Choroid plexus epithelial cell (primary cell): ENCODE measurements around the gene SH3BP2.
A peak's percentile ranks its signal among the peaks of the same experiment; 100 is the strongest.

Source experiments
- DNase-seq: peaks from one replicate; pipeline ENCODE4 v3.0.0-alpha.2; 2010; ENCODE audit warnings: low read depth
- H3K4me3 ChIP-seq: 2 replicates; pipeline ENCODE4 v1.5.1; 2011; ENCODE audit warnings: low read depth, mild to moderate bottlenecking, control low read depth, low read length, moderate library complexity
- CTCF ChIP-seq: conservative IDR thresholded peaks from 2 replicates; pipeline ENCODE4 v1.5.1; 2011; ENCODE audit warnings: low read depth, mild to moderate bottlenecking, control low read depth, inconsistent platforms, low read length, moderate library complexity

Gene SH3BP2

GRCh38 chr4:2812612-2813354 is 19.9 kb downstream of the SH3BP2 start:
- peak; percentile 54 for DNase-seq
- TF ChIP-seq CTCF = no peak
- H3K4me3 ChIP-seq = peak overlapping the region; percentile 53

- H3K4me3 ChIP-seq = peak overlapping the region; percentile 53
- no peak for TF ChIP-seq CTCF
- no peak for DNase-seq
Measured at GRCh38 chr4:2813446-2814405, 20.8 kb downstream of the SH3BP2 start.

- H3K4me3 ChIP-seq = no peak overlapping the region
- no peak for TF ChIP-seq CTCF
- no peak for DNase-seq
Measured at GRCh38 chr4:2814627-2815270, 21.9 kb downstream of the SH3BP2 start.

- no peak for DNase-seq
- no peak for TF ChIP-seq CTCF
- no peak overlapping the region for H3K4me3 ChIP-seq
Measured at GRCh38 chr4:2816401-2816954, 23.6 kb downstream of the SH3BP2 start.

- no peak overlapping the region for H3K4me3 ChIP-seq
- no peak for DNase-seq
- no peak for TF ChIP-seq CTCF
Measured at GRCh38 chr4:2817137-2817536, 24.3 kb downstream of the SH3BP2 start.

- DNase-seq = no peak
- TF ChIP-seq CTCF = no peak
- H3K4me3 ChIP-seq = peak overlapping the region; percentile 62
Measured at GRCh38 chr4:2817701-2818350, 24.9 kb downstream of the SH3BP2 start.
